NOMO-1 treated with DMSO at 0.1 percent for 48 hours (cell line): ENCODE data around the gene PLAC8.
"Not testable (repeated sequence)": the region's sequence is repeated elsewhere in the genome, so short reads cannot be mapped to it uniquely, and the experiment has no call there.

Experiments used
- DNase-seq: peaks from one replicate; lab custom pipeline; 2025; ENCODE audit not compliant: unreplicated experiment; lab: John Stamatoyannopoulos, UW

The PLAC8 gene

DNA sequence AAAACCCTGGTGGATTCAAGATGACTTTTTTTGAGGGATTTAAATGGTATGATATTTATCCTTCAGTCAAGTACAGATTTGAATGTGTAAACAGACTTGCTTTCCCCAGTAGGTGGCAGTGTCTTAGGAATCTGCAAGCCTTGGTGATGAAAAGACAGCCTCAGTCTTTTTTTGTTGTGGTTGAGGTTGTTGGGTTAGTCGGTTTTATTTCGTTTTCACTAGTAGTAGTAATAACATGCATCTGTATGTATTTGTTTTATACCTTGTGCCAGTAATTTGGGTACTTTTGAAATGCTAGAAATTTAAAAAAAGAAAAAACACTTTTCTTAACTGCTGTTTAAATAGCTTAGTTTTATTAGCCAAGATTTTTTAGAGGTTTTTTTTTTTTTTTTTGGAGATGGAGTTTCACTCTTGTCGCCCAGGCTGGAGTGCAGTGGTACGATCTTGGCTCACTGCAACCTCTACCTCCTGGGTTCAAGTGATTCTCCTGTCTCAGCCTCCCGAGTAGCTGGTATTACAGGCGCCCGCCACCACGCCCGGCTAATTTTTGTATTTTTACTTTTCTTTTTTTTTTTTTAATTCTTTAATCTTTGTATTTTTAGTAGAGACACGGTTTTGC, 40.3 kb downstream of the PLAC8 start:
- DNase-seq = peak; percentile 80

DNA sequence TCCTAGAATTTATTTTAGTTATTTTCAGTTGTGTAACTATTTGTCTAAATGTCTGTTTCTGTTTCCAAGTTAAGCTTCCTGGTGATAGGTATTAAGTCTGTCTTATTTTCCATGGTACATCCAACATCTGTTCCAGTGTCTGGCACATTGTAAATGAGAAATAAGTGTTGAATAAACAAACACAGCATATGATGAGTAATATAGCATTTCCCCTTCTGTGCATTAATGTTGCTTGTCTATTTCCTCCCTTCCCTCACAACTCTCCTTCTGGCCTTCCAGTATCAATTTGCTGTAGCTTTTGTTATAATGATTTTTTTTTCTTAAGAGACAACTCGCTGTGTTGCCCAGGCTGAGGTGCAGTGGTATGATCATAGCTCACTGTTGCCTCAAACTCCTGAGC, 43.4 kb downstream of the PLAC8 start:
- DNase-seq = no peak

DNA sequence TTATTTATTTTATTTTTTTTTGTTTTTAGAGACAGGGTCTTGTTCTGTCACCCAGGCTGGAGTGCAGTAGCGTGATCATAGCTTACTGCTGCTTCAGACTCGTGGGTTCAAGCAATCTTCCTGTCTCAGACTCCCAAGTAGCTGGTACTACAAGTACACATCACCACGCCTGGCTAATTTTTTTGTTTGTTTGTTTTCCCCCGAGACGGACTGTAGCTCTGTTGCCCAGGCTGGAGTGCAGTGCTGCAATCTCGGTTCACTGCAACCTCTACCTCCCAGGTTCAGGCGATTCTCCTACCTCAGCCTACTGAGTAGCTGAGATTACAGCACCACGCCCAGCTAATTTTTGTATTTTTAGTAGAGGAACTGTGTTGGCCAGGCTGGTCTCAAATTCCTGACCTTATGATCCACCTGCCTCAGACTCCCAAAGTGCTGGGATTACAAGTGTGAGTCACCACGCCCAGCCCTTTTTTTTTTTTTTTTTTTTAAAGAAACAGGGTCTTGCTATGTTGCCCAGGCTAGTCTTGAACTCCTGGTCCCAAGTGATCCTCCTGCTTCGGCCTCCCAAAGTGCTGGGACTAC, 47.4 kb downstream of the PLAC8 start:
- no peak for DNase-seq

DNA sequence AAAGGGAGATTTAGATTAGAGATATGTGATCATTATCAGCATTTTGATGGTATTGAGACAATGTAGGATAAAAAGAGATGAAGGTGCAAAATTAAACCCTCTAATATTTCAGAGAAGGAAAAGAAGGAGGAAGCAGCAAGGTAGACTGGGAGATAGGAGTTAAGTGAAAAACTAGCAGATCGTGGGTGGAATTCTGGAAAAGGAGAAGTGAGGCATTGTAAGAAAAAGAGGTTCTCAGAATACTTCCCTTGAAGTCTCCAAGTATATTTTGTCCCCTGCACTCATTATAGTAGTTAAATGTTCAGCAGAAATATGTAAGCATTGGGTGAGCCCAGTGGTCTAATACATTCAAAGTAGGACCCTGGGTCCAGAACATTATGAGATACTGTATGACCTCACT, 49.3 kb downstream of the PLAC8 start:
- peak; percentile 20 for DNase-seq

DNA sequence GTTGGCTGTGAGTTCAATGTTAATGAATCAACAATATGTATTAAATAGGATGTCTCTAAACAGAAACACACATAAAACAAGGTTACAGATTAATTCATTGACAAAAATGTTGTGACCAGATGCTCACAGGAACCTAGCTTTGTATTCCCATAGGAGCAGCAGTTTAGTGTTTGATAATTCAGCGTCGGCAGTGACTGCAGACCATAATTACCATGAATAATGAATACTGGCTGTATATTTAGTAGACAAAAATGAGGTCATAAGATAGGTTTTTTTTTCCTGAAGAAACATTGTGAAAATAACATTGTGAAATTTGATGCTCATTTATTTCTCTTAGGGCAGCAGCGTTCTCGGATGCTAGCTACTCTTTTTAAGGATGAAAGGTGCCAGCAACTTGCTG, 51.8 kb downstream of the PLAC8 start:
- DNase-seq = no peak

DNA sequence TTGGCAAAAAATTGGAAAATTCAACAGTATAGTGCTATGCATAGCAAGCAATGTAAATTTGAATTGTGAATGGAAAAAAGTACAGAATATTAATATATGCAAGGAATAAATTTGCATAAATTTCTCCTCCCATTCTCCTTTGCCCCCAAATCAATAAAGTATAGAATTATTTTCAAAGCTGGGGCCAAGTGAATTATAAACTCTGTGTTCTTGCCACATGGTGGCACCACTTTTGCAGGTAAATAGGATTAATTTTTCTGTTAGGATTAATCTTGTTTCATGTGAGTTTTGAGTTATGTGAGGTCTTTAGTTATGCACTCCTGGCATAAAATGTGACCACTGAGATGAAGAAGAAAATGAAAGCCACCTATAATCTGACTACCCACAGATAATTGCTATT, 59.6 kb downstream of the PLAC8 start:
- peak; percentile 23 for DNase-seq

DNA sequence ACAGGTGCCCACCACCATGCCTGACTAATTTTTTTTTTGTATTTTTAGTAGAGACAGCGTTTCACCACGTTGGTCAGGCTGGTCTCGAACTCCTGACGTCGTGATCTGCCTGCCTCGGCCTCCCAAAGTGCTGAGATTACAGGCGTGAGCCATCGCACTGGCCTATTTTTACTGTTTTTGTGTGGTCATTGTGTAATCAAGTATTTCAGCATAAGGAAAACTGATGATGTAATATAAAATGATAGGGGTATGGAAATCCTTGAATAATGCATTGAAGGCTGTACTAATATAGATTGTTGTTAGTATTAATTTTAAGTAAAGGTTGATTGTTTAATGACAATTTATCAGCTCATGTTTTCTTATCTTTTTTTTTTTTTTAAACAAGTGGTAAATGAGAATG, 65.7 kb downstream of the PLAC8 start:
- not testable (repeated sequence) for DNase-seq

DNA sequence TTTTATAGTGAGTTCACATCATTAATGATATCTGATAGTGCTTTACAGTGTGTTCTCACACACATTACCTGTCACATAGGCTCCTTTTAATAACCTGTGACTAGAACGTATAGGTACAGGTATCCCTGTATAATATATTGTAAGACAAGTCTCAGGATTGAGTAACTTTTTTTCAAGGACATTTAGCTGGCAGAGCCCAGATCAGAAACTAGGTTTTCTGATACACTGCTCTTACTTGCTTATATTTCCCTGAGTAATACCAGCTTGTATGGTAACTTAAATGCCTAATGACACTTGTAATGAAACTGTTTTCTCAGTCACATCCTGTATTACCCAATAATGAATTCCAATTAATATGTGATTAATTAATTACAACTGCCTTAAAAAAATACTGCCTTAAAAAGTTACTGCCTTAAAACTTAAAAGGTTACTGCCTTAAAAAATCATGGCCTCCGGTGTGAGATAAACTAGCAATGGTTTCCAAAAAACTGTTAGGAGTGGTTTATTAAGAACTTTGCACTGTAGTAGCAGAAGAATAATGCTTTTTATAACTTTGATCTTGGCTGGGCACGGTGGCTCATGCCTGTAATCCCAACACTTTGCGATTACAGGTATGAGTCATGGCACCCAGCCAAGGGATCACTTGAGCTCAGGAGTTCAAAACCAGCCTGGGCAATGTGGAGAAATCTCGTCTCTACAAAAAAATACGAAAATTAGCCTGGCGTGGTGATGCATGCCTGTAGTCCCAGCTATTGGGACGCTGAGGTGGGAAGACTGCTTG, 67.6 kb downstream of the PLAC8 start:
- no peak for DNase-seq

DNA sequence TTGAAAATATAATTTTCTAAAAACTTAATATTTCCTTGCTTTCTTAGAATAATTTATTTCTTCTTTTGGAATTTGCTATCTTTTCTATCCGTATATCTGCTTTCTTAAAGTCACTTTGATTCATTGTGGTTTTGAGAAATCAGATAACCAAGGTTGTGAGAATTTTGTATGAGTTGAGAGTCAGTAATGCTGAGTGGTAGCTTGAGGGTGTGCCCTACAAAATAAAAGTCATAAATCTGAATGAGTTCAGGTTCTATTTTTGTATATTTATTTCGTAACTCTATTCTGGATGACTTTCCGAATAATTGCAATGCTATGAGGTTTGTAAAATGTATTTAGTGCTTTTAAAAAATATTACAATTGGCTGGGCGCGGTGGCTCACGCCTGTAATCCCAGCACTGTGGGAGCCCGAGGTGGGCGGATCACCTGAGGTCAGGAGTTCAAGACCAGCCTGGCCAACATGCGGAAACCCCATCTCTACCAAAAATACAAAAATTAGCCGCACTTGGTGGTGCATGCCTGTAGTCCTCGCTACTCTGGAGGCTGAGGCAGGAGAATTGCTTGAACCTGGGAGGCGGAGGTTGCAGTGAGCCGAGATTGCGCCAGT, 70.6 kb downstream of the PLAC8 start:
- DNase-seq = peak; percentile 87

DNA sequence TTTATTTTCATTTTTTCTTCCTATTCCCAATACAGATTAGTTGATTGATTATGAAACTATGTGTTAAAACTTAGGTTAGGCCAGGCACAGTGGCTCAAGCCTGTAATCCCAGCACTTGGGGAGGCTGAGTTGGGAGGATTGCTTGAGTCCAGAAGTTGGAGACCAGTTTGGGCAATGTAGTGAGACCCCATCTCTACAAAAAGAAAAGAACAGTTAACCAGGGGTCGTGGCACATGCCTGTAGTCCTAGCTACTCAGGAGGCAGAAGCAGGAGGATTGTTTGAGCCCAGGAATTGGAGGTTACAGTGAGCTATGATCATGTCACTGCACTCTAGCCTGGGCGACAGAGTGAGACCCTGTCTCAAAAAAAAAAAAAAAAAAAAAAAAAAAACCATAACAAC, 71.4 kb downstream of the PLAC8 start:
- DNase-seq = not testable (repeated sequence)

DNA sequence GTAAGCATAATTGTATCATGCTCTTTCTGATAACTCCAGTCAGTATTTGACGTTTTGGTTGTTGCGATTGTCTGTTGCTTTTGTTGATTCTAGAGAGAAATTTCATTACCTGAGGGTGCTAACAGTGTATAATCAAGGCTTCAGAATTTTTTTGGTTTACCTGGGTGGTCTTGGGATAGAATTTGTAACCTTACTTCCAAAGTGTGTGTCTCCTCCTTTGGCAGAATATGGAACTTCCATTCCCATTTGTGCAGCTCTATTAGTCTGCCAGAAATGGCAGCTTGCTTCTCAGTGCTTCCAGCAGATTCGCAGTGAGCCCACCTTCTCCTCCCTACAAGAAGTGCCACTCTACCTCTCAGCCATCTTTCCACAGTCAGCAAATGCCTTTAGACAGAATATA, 74.3 kb downstream of the PLAC8 start:
- no peak for DNase-seq
